DND-41 (cell line): ENCODE measurements around the gene ZDHHC1.

Source experiments
- CTCF ChIP-seq: IDR thresholded peaks from 2 replicates; pipeline ENCODE4 v1.5.1; 2012; ENCODE audit warnings: borderline replicate concordance, low read length, moderate library complexity, mild to moderate bottlenecking; ENCODE audit not compliant: poor library complexity, severe bottlenecking; ENCODE audit errors: extremely low read depth
- EZH2 ChIP-seq: IDR thresholded peaks from 3 replicates; pipeline ENCODE4 v1.6.1; 2012; ENCODE audit warnings: borderline replicate concordance, low read depth, mild to moderate bottlenecking, moderate library complexity, low read length, inconsistent platforms; ENCODE audit not compliant: severe bottlenecking

- no peak for TF ChIP-seq CTCF
- no peak for TF ChIP-seq EZH2
These were observed 9.7 kb upstream of the ZDHHC1 start for GRCh38 chr16:67426022-67426421.
